H9 (cell line): ENCODE results near the gene NRXN3. TPM values are rescaled to one million over a fixed set of nuclear protein-coding genes. Genes with fewer than 3 reads are reported as not detected.

ENCODE experiments used
- DNase-seq: peaks from one replicate; pipeline ENCODE4 v3.0.0-alpha.2; 2017
- H2AFZ ChIP-seq: one replicate; pipeline ENCODE4 v1.6.1; 2013; ENCODE audit warnings: mild to moderate bottlenecking, low read length, control low read depth, moderate library complexity
- H2AK5ac ChIP-seq: 2 replicates; pipeline ENCODE4 v1.6.1; 2013; ENCODE audit warnings: low read length, control low read depth, mixed read lengths; ENCODE audit not compliant: insufficient read length
- H2BK120ac ChIP-seq: one replicate; pipeline ENCODE4 v1.6.1; 2013; ENCODE audit warnings: low read depth, mild to moderate bottlenecking, low read length, control low read depth, inconsistent platforms; ENCODE audit not compliant: poor library complexity, severe bottlenecking
- H2BK12ac ChIP-seq: 2 replicates; pipeline ENCODE4 v1.6.1; 2013; ENCODE audit warnings: low read length, control low read depth, mixed read lengths, low read depth; ENCODE audit not compliant: insufficient read length
- H2BK15ac ChIP-seq: 2 replicates; pipeline ENCODE4 v1.6.1; 2013; ENCODE audit warnings: low read depth, low read length, control low read depth
- H2BK20ac ChIP-seq: one replicate; pipeline ENCODE4 v1.6.1; 2013; ENCODE audit warnings: low read depth, mild to moderate bottlenecking, low read length, control low read depth, inconsistent platforms; ENCODE audit not compliant: poor library complexity, severe bottlenecking
- H2BK5ac ChIP-seq: 2 replicates; pipeline ENCODE4 v1.6.1; 2013; ENCODE audit warnings: low read length, control low read depth, mixed read lengths; ENCODE audit not compliant: insufficient read length
- H3K14ac ChIP-seq: 2 replicates; pipeline ENCODE4 v1.6.1; 2013; ENCODE audit warnings: low read length, control low read depth; ENCODE audit not compliant: insufficient read depth
- H3K18ac ChIP-seq: 2 replicates; pipeline ENCODE4 v1.6.1; 2013; ENCODE audit warnings: low read depth, mild to moderate bottlenecking, mixed read lengths, low read length, control low read depth; ENCODE audit not compliant: insufficient read length
- H3K23ac ChIP-seq: 2 replicates; pipeline ENCODE4 v1.6.1; 2013; ENCODE audit warnings: low read length, control low read depth, mixed read lengths, low read depth; ENCODE audit not compliant: insufficient read length
- H3K23me2 ChIP-seq: 2 replicates; pipeline ENCODE4 v1.6.1; 2013; ENCODE audit warnings: low read depth, mild to moderate bottlenecking, mixed read lengths, low read length, control low read depth; ENCODE audit not compliant: insufficient read length, poor library complexity, severe bottlenecking
- H3K27ac ChIP-seq: 2 replicates; pipeline ENCODE4 v1.5.1; 2013; ENCODE audit warnings: low read length, control low read depth, mixed read lengths, low read depth; ENCODE audit not compliant: insufficient read length
- H3K27me3 ChIP-seq: 2 replicates; pipeline ENCODE4 v1.6.1; 2013; ENCODE audit warnings: low read length, control low read depth, inconsistent platforms; ENCODE audit not compliant: insufficient read depth
- H3K4ac ChIP-seq: 2 replicates; pipeline ENCODE4 v1.6.1; 2013; ENCODE audit warnings: low read depth, mild to moderate bottlenecking, control low read depth, inconsistent platforms, low read length, moderate library complexity
- H3K4me1 ChIP-seq: 2 replicates; pipeline ENCODE4 v1.6.1; 2013; ENCODE audit warnings: low read length, control low read depth, inconsistent platforms; ENCODE audit not compliant: insufficient read depth
- H3K4me2 ChIP-seq: 2 replicates; pipeline ENCODE4 v1.6.1; 2013; ENCODE audit warnings: low read length, control low read depth, mixed read lengths; ENCODE audit not compliant: insufficient read length, insufficient read depth
- H3K56ac ChIP-seq: 2 replicates; pipeline ENCODE4 v1.6.1; 2013; ENCODE audit warnings: low read depth, mild to moderate bottlenecking, mixed read lengths, low read length, control low read depth; ENCODE audit not compliant: insufficient read length
- H3K79me1 ChIP-seq: 2 replicates; pipeline ENCODE4 v1.6.1; 2013; ENCODE audit warnings: low read depth, mild to moderate bottlenecking, moderate library complexity, low read length, control low read depth, inconsistent platforms; ENCODE audit not compliant: insufficient read depth, poor library complexity, severe bottlenecking
- H3K79me2 ChIP-seq: 2 replicates; pipeline ENCODE4 v1.6.1; 2013; ENCODE audit warnings: low read length, control low read depth, inconsistent platforms; ENCODE audit not compliant: insufficient read depth
- H3K9ac ChIP-seq: 2 replicates; pipeline ENCODE4 v1.6.1; 2013; ENCODE audit warnings: low read length, control low read depth, mixed read lengths; ENCODE audit not compliant: insufficient read length; ENCODE audit errors: extremely low read depth
- H3K9me3 ChIP-seq: one replicate; pipeline ENCODE4 v1.6.1; 2013; ENCODE audit warnings: low read depth, low read length, inconsistent platforms; ENCODE audit not compliant: control insufficient read depth
- H3T11ph ChIP-seq: one replicate; pipeline ENCODE4 v1.6.1; 2013; ENCODE audit warnings: mild to moderate bottlenecking, low read length, control low read depth, inconsistent platforms
- H4K20me1 ChIP-seq: one replicate; pipeline ENCODE4 v1.6.1; 2013; ENCODE audit not compliant: control insufficient read depth, insufficient read length, insufficient read depth
- H4K5ac ChIP-seq: 2 replicates; pipeline ENCODE4 v1.6.1; 2013; ENCODE audit warnings: low read depth, mild to moderate bottlenecking, mixed read lengths, low read length, control low read depth; ENCODE audit not compliant: insufficient read length
- H4K8ac ChIP-seq: replicated peaks from 2 replicates; pipeline ENCODE4 v1.6.1; 2013; ENCODE audit warnings: low read length, control low read depth, mixed read lengths, low read depth; ENCODE audit not compliant: insufficient read length
- H4K91ac ChIP-seq: 2 replicates; pipeline ENCODE4 v1.6.1; 2013; ENCODE audit warnings: low read depth, mild to moderate bottlenecking, moderate library complexity, mixed read lengths, low read length, control low read depth; ENCODE audit not compliant: insufficient read length
- H3K27ac Mint-ChIP-seq, 3 experiments: 2 replicates in 2 of 3; 3 replicates in 1 of 3; pipeline ENCODE4 v1.8.0; 2020 to 2021; ENCODE audit warnings: mixed read lengths in 3 of 3, mild to moderate bottlenecking in 1 of 3, moderate library complexity in 1 of 3
- H3K27me3 Mint-ChIP-seq: 2 replicates; pipeline ENCODE4 v1.8.0; 2021; ENCODE audit warnings: low read depth, mild to moderate bottlenecking, moderate library complexity, mixed read lengths
- H3K36me3 Mint-ChIP-seq, 3 experiments: 2 replicates in 2 of 3; 3 replicates in 1 of 3; pipeline ENCODE4 v1.8.0; 2020 to 2021; ENCODE audit warnings: low read depth in 3 of 3, mixed read lengths in 3 of 3; ENCODE audit not compliant: insufficient read depth in 1 of 3
- H3K4me1 Mint-ChIP-seq, 2 experiments: 2 replicates each; pipeline ENCODE4 v1.8.0; 2020; ENCODE audit warnings: mixed read lengths in 2 of 2
- H3K4me3 Mint-ChIP-seq, 2 experiments: 2 replicates in 1 of 2; 3 replicates in 1 of 2; pipeline ENCODE4 v1.8.0; 2020 to 2021; ENCODE audit warnings: mild to moderate bottlenecking in 2 of 2, mixed read lengths in 2 of 2, moderate library complexity in 1 of 2
- H3K9me3 Mint-ChIP-seq, 2 experiments: 2 replicates in 1 of 2; 3 replicates in 1 of 2; pipeline ENCODE4 v1.8.0; 2020; ENCODE audit warnings: mild to moderate bottlenecking in 2 of 2, mixed read lengths in 2 of 2, moderate library complexity in 1 of 2
- CTCF ChIP-seq: fragments of 200-600 bp; sonication (generic); conservative IDR thresholded peaks from 3 replicates; pipeline ENCODE4 v1.8.0; 2021; ENCODE audit warnings: antibody characterized with exemption, mild to moderate bottlenecking
- WGBS: extraction: QIAGEN DNeasy Blood & Tissue Kit; methylation state at CpG from one replicate; pipeline ENCODE4 v1.1.7; 2013; ENCODE audit warnings: missing lambda C conversion rate, low lambda C conversion rate, mixed read lengths; ENCODE audit not compliant: insufficient read length; ENCODE audit errors: extremely low coverage; 5-methylcytosine and 5-hydroxymethylcytosine counted together
- total RNA-seq: library from RNA; stranded (reverse); gene quantifications from 2 replicates; pipeline ENCODE4 v1.2.1, GENCODE V29; 2021

Gene NRXN3
- total RNA-seq, 1 experiment from 2014 or later: 1.8 TPM

- no peaks in the 10 kb centered on the region for H3K9me3 Mint-ChIP-seq
- H3K23ac ChIP-seq: no peak overlapping the region
- no peak overlapping the region for H3K56ac ChIP-seq
- no peaks in the 10 kb centered on the region for H3K36me3 Mint-ChIP-seq
- no peak overlapping the region for H3T11ph ChIP-seq
- no peak overlapping the region for H3K27ac ChIP-seq
- no peak overlapping the region for H3K9ac ChIP-seq
- no peak overlapping the region for H2BK5ac ChIP-seq
- no peak for TF ChIP-seq CTCF
- H3K14ac ChIP-seq: no peak overlapping the region
- H3K23me2 ChIP-seq: no peaks in the 10 kb centered on the region
- H3K18ac ChIP-seq: no peak overlapping the region
- H2AK5ac ChIP-seq: no peak overlapping the region
- no peak overlapping the region for H2AFZ ChIP-seq
- no peak overlapping the region for H2BK20ac ChIP-seq
- H4K91ac ChIP-seq: no peak overlapping the region
- no peaks in the 10 kb centered on the region for H3K79me2 ChIP-seq
- H4K8ac ChIP-seq: no peak overlapping the region
- H3K4me1 Mint-ChIP-seq: no peaks in the 10 kb centered on the region
- H3K27ac Mint-ChIP-seq: no peak overlapping the region
- no peak overlapping the region for H4K5ac ChIP-seq
- no peak overlapping the region for H2BK15ac ChIP-seq
- H3K27me3 Mint-ChIP-seq: no peaks in the 10 kb centered on the region
- WGBS: no CpG with 5 or more reads among the region's 4 CpGs
- no peak for DNase-seq
- H2BK120ac ChIP-seq: no peak overlapping the region
- H3K4ac ChIP-seq: no peak overlapping the region
- H4K20me1 ChIP-seq: no peaks in the 10 kb centered on the region
- H3K9me3 ChIP-seq: no peaks in the 10 kb centered on the region
- H2BK12ac ChIP-seq: no peak overlapping the region
- H3K4me1 ChIP-seq: no peaks in the 10 kb centered on the region
- no peaks in the 10 kb centered on the region for H3K27me3 ChIP-seq
- H3K79me1 ChIP-seq: no peaks in the 10 kb centered on the region
- no peak overlapping the region for H3K4me3 Mint-ChIP-seq
- no peak overlapping the region for H3K4me2 ChIP-seq
Observed at GRCh38 chr14:79426103-79426755, 1256.1 kb downstream of the NRXN3 start.
